ENCODE measurements around the gene ZNF442. TPM values are rescaled to one million over a fixed set of nuclear protein-coding genes. Genes with fewer than 3 reads are reported as not detected.

Gene ZNF442
- total and polyA plus RNA-seq, 10 of the 15 experiments (the other 5 are each of a cell fraction or from before 2014, with no cell fraction given) = 0.05 to 0.64 (median 0.23) TPM; not detected in 1

GRCh38 chr19:12346896-12347295 lies 18.6 kb downstream of the ZNF442 start:
- ATAC-seq = peak; percentile 48; the same call in 1 of the 3 replicates
- CTCF ChIA-PET = interaction anchor here (0.6 to 1.0 kb wide), 2 partner anchors 20 to 287 kb away, joined by 3 to 4 read pairs; no protein-coding TSS in a partner anchor
- H3K27me3 ChIP-seq (replicated peaks in 1 of 2; ENCODE audit: control insufficient read depth in 2 of 2, insufficient read depth in 2 of 2, low read length in 1 of 2) = no peaks in the 10 kb centered on the region
- H3K79me2 ChIP-seq (ENCODE audit: control insufficient read depth, insufficient read depth, low read length) = no peaks in the 10 kb centered on the region
- no peak overlapping the region for H2AFZ ChIP-seq (ENCODE audit: control insufficient read depth, low read depth, low read length)
- H3K27ac ChIP-seq (ENCODE audit: control insufficient read depth, insufficient read depth) = no peak overlapping the region
- RAD21 ChIA-PET (ENCODE audit: unreplicated experiment) = no interaction called here
- SMC1A ChIA-PET (ENCODE audit: uncharacterized antibody, unreplicated experiment) = no interaction called here
- BruUV-seq (replicated peaks) = no TSS peak
- no peaks in the 10 kb centered on the region for H4K20me1 ChIP-seq (ENCODE audit: control insufficient read depth, insufficient read depth)
- in situ Hi-C loops (cut with MboI) = no loop called here
- POLR2A ChIA-PET = no interaction called here
- no peak overlapping the region for H3K4me2 ChIP-seq (ENCODE audit: control insufficient read depth, insufficient read depth)
- H3K9me3 ChIP-seq (replicated peaks; ENCODE audit: control insufficient read depth, insufficient read depth, low read length) = peaks cover 24% of the 10 kb centered on the region
- DNase-seq (ENCODE audit: low read depth, low spot score) = no peak
- no peaks in the 10 kb centered on the region for H3K4me1 ChIP-seq (ENCODE audit: control insufficient read depth, insufficient read depth, low read length)
- H3K4me3 ChIP-seq = no peak overlapping the region
- no peak for FAIRE-seq
- TF ChIP-seq TCF3 (IDR thresholded peaks at IDR 0.05; ENCODE audit: borderline replicate concordance, insufficient read depth, low read depth, low read length) (no peak), RAD21 (IDR thresholded peaks at IDR 0.05; ENCODE audit: insufficient read depth, low read depth, low read length) (peak; percentile 60), SMC3 (IDR thresholded peaks at IDR 0.05; ENCODE audit: borderline replicate concordance, low read length) (peak; percentile 53; the same call in 1 of the 2 replicates), RUNX3 (IDR thresholded peaks at IDR 0.05; ENCODE audit: low read length) (peak; percentile 41; the same call in 1 of the 2 replicates), CTCF (IDR thresholded peaks at IDR 0.05 in 2 of 3, conservative IDR thresholded peaks at IDR 0.05 in 1 of 3; ENCODE audit: control insufficient read depth in 2 of 3, extremely low read depth in 1 of 3, insufficient read depth in 1 of 3, low read depth in 3 of 3, low read length in 3 of 3) (peak in 2 of 3 experiments; percentile 21 to 46; a peak in 3 of 6 replicates)
- WGBS (ENCODE audit: insufficient coverage, insufficient replicate concordance, low lambda C conversion rate, missing lambda C conversion rate) = 58% methylated on average over 2 of the region's 2 CpGs
- H3K36me3 ChIP-seq (ENCODE audit: control insufficient read depth in 2 of 2, insufficient read depth in 2 of 2, low read length in 1 of 2) = no peaks in the 10 kb centered on the region
- no peak overlapping the region for H3K9ac ChIP-seq (ENCODE audit: control insufficient read depth, insufficient read depth, low read length)
- intact Hi-C loops (cut with micrococcal nuclease; ENCODE audit: unreplicated experiment) = no loop called here

Data from GM12878 (cell line).